ENCODE results near the gene CASP8. TPM values are rescaled to one million over a fixed set of nuclear protein-coding genes. Genes with fewer than 3 reads are reported as not detected.

The CASP8 gene
- total RNA-seq, 1 donor: 28.6 TPM

DNA sequence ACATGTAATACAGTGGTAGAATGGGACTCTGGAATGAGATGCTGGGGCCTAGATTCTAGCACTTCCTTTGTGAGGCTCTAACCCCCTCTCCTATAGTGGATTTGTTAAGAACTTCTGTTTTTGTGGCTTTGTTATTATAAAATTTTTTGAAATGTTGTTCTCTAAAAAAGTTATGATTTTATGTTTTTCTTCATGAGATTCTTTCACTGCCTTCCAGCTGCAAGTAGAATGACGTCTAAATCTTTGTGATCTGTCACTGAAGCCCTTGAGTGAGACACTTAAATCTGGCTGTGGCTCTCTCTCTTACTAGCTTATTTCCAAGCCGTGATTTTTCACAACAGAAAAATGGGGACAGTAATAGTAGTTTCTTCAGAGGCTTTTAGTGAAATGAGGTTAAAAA is 1.6 kb downstream of the CASP8 start:
- no peak for DNase-seq (ENCODE audit: low read depth)
- TF ChIP-seq, protein P1, sequence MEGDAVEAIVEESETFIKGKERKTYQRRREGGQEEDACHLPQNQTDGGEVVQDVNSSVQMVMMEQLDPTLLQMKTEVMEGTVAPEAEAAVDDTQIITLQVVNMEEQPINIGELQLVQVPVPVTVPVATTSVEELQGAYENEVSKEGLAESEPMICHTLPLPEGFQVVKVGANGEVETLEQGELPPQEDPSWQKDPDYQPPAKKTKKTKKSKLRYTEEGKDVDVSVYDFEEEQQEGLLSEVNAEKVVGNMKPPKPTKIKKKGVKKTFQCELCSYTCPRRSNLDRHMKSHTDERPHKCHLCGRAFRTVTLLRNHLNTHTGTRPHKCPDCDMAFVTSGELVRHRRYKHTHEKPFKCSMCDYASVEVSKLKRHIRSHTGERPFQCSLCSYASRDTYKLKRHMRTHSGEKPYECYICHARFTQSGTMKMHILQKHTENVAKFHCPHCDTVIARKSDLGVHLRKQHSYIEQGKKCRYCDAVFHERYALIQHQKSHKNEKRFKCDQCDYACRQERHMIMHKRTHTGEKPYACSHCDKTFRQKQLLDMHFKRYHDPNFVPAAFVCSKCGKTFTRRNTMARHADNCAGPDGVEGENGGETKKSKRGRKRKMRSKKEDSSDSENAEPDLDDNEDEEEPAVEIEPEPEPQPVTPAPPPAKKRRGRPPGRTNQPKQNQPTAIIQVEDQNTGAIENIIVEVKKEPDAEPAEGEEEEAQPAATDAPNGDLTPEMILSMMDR (IDR thresholded peaks at IDR 0.05; ENCODE audit: insufficient read depth, low read length): no peak
- H3K4me3 ChIP-seq (ENCODE audit: low read depth, low read length): peak overlapping the region; percentile 26

DNA sequence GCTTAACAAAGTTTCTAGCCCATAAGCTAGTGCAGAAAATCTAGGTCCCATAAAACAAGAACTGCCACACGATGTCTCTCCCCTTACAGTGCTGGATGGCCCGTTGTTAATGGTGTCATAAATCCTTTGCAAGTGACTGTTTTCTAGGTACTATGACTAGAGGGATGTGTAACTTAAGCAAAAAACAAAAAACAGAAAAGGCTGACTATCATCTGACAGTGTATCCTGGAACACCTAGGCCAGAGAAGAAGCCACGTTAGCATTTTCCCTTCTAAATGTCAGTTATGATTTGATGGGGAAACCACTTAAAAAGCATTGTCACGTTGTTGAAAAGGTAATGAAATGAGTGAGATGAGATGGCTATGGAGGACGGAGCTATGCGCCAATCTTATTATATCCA is 2.4 kb downstream of the CASP8 start:
- TF ChIP-seq, protein P1 (IDR thresholded peaks at IDR 0.05; ENCODE audit: insufficient read depth, low read length): no peak
- DNase-seq (ENCODE audit: low read depth): no peak
- no peak overlapping the region for H3K4me3 ChIP-seq (ENCODE audit: low read depth, low read length)

DNA sequence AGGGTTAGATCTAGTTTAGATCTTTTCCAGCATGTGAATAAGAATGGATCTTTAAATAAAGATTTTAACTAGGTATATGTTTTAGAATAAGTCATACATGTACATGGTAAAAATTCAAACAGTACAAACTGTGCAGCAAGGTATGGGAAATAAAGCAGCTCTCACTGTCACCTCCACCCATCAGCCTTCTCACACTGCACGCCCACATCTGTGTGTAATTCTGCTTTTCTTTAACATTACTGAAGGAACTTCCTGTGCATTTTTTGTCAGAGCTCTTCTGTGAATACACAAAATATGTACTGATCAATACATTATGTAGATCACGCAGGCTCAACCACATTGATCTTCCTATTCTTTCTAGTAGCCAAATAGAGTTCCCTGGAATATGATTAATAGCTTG is 3.4 kb downstream of the CASP8 start:
- H3K4me3 ChIP-seq (ENCODE audit: low read depth, low read length): no peak overlapping the region
- no peak for DNase-seq (ENCODE audit: low read depth)
- TF ChIP-seq, protein P1 (IDR thresholded peaks at IDR 0.05; ENCODE audit: insufficient read depth, low read length): no peak

DNA sequence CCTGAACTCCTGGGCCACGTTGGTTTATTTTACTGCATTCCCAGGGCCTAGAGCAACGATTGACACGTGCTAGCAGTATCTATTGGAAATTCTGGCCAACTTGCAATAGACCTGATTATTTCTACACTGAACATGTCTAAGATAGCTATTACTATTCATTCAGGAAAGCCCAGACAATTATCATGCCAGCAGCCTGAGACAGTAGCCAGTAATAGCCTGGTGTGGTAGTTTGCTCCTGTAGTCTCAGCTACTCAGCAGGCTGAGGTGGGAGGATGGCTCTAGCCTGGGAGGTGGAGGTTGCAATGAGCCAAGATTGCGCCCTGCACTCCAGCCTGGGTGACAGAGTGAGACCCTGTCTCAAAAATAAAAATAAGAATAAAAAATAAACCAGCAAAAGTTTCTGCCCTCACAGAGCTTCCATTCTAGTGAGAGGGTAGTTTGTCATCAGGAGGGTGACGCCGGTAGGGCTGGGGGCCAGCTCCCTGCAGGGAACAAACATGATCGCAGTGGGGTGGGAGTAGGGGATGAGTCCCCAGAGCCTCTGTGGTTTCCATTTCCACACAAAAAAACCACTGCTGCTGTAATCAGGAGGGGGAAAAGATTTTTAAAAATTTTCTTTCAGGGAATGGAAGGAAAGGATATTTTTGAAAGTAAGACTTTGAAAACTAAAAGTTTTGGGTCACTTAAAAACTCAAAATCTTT is 4.3 kb downstream of the CASP8 start:
- H3K4me3 ChIP-seq (ENCODE audit: low read depth, low read length): no peak overlapping the region
- TF ChIP-seq, protein P1 (IDR thresholded peaks at IDR 0.05; ENCODE audit: insufficient read depth, low read length): no peak
- DNase-seq (ENCODE audit: low read depth): no peak

DNA sequence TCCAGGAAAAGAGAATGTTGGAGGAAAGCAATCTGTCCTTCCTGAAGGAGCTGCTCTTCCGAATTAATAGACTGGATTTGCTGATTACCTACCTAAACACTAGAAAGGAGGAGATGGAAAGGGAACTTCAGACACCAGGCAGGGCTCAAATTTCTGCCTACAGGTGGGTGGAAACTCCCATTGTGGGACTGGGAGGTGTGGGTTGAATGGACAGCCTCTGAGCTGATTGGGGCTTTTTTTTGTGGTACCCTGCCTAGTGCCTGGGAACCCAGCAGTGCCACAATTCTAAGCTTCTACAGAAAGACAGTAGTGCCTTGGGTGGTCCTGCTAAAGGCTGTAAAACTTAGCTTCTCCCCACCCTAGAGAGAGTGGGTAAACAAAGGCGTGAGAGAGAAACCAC is 6.3 kb downstream of the CASP8 start:
- no peak for DNase-seq (ENCODE audit: low read depth)
- TF ChIP-seq, protein P1 (IDR thresholded peaks at IDR 0.05; ENCODE audit: insufficient read depth, low read length): no peak
- H3K4me3 ChIP-seq (ENCODE audit: low read depth, low read length): no peak overlapping the region

DNA sequence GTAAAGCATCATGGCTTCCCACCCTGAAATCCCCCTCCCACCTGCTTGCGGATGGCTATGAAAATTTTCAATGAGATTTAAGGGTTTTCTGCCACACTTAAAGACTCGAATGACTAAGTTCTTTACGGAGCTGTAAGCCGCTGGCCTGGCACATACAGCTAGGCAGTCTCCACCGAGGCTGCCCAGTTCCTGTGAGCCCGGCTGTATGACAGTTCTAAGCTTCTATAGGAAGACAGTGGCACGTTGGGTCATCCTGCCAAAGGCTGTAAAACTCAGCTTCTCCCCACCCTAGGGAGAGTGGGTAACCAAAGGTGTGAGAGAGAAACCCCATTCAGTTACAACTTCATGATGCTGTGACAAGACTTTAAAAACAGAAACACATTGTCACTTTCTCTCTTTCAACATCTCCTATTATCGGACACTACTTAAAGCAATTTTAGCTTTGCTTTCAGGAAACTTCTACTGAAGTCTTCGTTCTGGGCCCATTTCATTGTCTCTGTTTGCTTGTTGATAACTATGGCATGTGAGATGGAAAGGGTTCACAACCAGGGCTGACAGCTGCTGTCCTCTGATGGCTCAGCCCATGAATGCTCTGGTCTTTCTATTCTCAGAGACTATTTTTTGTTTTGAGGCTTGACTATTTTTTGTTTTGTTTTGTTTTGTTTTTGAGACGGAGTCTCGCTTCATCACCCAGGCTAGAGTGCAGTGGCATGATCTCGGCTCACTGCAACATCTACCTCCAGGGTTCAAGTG is 7.1 kb downstream of the CASP8 start:
- no peak for DNase-seq (ENCODE audit: low read depth)
- TF ChIP-seq, protein P1 (IDR thresholded peaks at IDR 0.05; ENCODE audit: insufficient read depth, low read length): no peak
- H3K4me3 ChIP-seq (ENCODE audit: low read depth, low read length): no peak overlapping the region
